ENCODE results near the gene LPP. TPM values are rescaled to one million over a fixed set of nuclear protein-coding genes. Genes with fewer than 3 reads are reported as not detected.

The LPP gene
- total and polyA plus RNA-seq, 9 of the 15 experiments (the other 6 are each of a cell fraction or from before 2014, with no cell fraction given): 0.07 to 0.18 TPM; not detected in 7

GRCh38 chr3:188240189-188240981 is 86.4 kb downstream of the LPP start (continued):
- TF ChIP-seq POLR2B (IDR thresholded peaks at IDR 0.05; ENCODE audit: low read depth, partially characterized antibody) (no peak), BRF1 (IDR thresholded peaks at IDR 0.05; ENCODE audit: borderline replicate concordance, extremely low read depth, insufficient read length) (no peak)

- no peak for FAIRE-seq
- WGBS (ENCODE audit: insufficient coverage, low coverage, missing lambda C conversion rate): 0% methylated on average over 7 of the region's 7 CpGs
- no peak; the same call in 2 of the 3 replicates for ATAC-seq
- Histone ChIP-seq H3K4me2 (ENCODE audit: insufficient read depth, low read length) (no peak overlapping the region), H3K9ac (ENCODE audit: insufficient read depth in 1 of 2, low read depth in 2 of 2, low read length in 2 of 2) (no peak overlapping the region), H3K9me3 (replicated peaks; ENCODE audit: control insufficient read depth, insufficient read depth, low read depth, low read length) (no peaks in the 10 kb centered on the region), H3K4me3 (no peak overlapping the region), H3K27ac (ENCODE audit: extremely low read depth, low read depth, low read length) (no peak overlapping the region), H3K36me3 (ENCODE audit: control insufficient read depth, insufficient read depth, low read length) (no peaks in the 10 kb centered on the region), H3K4me1 (replicated peaks in 1 of 2; ENCODE audit: control insufficient read depth in 2 of 2, insufficient read depth in 2 of 2, low read length in 2 of 2) (no peaks in the 10 kb centered on the region), H4K20me1 (replicated peaks; ENCODE audit: control insufficient read depth, insufficient read depth, low read length) (no peaks in the 10 kb centered on the region), H3K79me2 (ENCODE audit: control insufficient read depth, insufficient read depth, low read length) (no peaks in the 10 kb centered on the region), H3K27me3 (ENCODE audit: control insufficient read depth in 2 of 2, insufficient read depth in 2 of 2, low read length in 2 of 2) (no peaks in the 10 kb centered on the region), H2AFZ (ENCODE audit: low read depth, low read length) (no peak overlapping the region), H3K9me1 (ENCODE audit: control insufficient read depth, insufficient read depth, low read length) (no peaks in the 10 kb centered on the region)
- no TSS peak for BruUV-seq (replicated peaks)
- intact Hi-C loops (cut with micrococcal nuclease) (no loop called here), in situ Hi-C loops (cut with MboI) (no loop called here)
- CTCF ChIA-PET (ENCODE audit: low intra/inter-chr PET ratio): no interaction called here
- POLR2A ChIA-PET: no interaction called here
- DNase-seq (ENCODE audit: extremely low read depth in 1 of 4, low spot score in 3 of 4): peak in 1 of 4 experiments; percentile 5
- no peak for TF ChIP-seq AFF4 (CRISPR knock-in tag; IDR thresholded peaks at IDR 0.05)
- no peak for TF ChIP-seq HDAC2 (IDR thresholded peaks at IDR 0.05)
- peak; percentile 10; the same call in 1 of the 2 replicates for TF ChIP-seq TEAD4 (IDR thresholded peaks at IDR 0.05; ENCODE audit: low read length)
- no peak for TF ChIP-seq TEAD4 (CRISPR knock-in tag; IDR thresholded peaks at IDR 0.05; ENCODE audit: borderline replicate concordance)
- TF ChIP-seq CBFA2T3 (IDR thresholded peaks at IDR 0.05): peak; percentile 65
- no peak for TF ChIP-seq CHD1 (IDR thresholded peaks at IDR 0.05; ENCODE audit: low read length)
- no peak for TF ChIP-seq EZH2 (IDR thresholded peaks at IDR 0.05; ENCODE audit: borderline replicate concordance, low read depth, low read length)
- TF ChIP-seq ZBTB34 (CRISPR knock-in tag; IDR thresholded peaks at IDR 0.05): no peak
- no peak for TF ChIP-seq KDM2B (CRISPR knock-in tag; IDR thresholded peaks at IDR 0.05)
- no peak for TF ChIP-seq HMGN3 (IDR thresholded peaks at IDR 0.05; ENCODE audit: borderline replicate concordance, extremely low read depth, insufficient read length, low read depth, low read length)
- TF ChIP-seq GATAD2A (IDR thresholded peaks at IDR 0.05): no peak
- TF ChIP-seq CBFA2T2 (conservative IDR thresholded peaks at IDR 0.05): peak; percentile 43
- no peak for TF ChIP-seq YBX1 (IDR thresholded peaks at IDR 0.05)
- TF ChIP-seq CBX5 (IDR thresholded peaks at IDR 0.05; ENCODE audit: borderline replicate concordance, low read depth): no peak
- no peak for TF ChIP-seq FOXJ2 (tag; IDR thresholded peaks at IDR 0.05)
- no peak for TF ChIP-seq ZNF717 (CRISPR knock-in tag; IDR thresholded peaks at IDR 0.05)
These were observed 87.1 kb downstream of the LPP start for GRCh38 chr3:188241072-188241471.

Data from K562 (cell line).